PFSK-1 (cell line): ENCODE results near the gene OBI1.

ENCODE experiments used
- POLR2AphosphoS5 ChIP-seq: IDR thresholded peaks from 2 replicates; pipeline ENCODE4 v1.6.1; 2012; ENCODE audit warnings: low read depth, mild to moderate bottlenecking, control low read depth, low read length, moderate library complexity
- TAF1 ChIP-seq: IDR thresholded peaks from 2 replicates; pipeline ENCODE4 v1.6.1; 2012; ENCODE audit warnings: low read length, control low read depth, borderline replicate concordance; ENCODE audit not compliant: insufficient read depth
- TF ChIP-seq, protein P1 (sequence below), 2 experiments: IDR thresholded peaks; 2 replicates each; pipeline versions ENCODE4 v1.6.1 to v1.8.0; 2011 to 2012; ENCODE audit warnings: low read depth in 2 of 2, low read length in 2 of 2, control low read depth in 1 of 2, inconsistent platforms in 1 of 2, mild to moderate bottlenecking in 1 of 2, moderate library complexity in 1 of 2; ENCODE audit not compliant: insufficient read depth in 1 of 2

DNA sequence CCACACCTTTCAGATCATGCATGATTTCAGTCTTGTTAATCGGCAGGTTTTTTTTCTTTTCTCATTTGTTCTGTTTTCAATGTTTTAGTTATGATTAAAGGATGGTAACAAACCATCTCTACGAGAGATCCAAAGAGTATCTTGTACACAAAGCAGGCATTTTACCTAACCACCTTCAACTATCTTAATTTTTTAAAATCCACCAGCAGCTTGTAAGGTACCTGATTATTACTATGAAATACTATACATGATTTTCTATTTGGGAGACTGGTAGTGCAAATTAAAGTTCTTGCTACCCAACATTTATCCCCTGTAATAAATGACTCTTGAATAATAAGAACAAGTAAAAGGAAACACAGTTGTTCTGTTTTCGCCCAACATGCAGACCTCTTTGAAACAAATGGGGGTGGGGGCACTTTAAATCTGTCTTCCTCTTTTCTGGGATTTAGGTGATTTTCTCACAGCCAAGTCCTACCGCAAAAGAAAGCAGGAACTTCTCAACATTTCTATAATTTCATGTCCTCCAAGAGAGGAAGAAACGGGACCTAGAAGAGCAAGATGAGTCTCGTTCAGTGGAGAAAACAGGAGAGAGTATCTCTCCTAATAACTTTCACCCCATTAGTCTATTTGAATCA is 59.2 kb downstream of the OBI1 start:
- TF ChIP-seq POLR2AphosphoS5 = no peak
- TF ChIP-seq TAF1 = no peak
- TF ChIP-seq, protein P1, sequence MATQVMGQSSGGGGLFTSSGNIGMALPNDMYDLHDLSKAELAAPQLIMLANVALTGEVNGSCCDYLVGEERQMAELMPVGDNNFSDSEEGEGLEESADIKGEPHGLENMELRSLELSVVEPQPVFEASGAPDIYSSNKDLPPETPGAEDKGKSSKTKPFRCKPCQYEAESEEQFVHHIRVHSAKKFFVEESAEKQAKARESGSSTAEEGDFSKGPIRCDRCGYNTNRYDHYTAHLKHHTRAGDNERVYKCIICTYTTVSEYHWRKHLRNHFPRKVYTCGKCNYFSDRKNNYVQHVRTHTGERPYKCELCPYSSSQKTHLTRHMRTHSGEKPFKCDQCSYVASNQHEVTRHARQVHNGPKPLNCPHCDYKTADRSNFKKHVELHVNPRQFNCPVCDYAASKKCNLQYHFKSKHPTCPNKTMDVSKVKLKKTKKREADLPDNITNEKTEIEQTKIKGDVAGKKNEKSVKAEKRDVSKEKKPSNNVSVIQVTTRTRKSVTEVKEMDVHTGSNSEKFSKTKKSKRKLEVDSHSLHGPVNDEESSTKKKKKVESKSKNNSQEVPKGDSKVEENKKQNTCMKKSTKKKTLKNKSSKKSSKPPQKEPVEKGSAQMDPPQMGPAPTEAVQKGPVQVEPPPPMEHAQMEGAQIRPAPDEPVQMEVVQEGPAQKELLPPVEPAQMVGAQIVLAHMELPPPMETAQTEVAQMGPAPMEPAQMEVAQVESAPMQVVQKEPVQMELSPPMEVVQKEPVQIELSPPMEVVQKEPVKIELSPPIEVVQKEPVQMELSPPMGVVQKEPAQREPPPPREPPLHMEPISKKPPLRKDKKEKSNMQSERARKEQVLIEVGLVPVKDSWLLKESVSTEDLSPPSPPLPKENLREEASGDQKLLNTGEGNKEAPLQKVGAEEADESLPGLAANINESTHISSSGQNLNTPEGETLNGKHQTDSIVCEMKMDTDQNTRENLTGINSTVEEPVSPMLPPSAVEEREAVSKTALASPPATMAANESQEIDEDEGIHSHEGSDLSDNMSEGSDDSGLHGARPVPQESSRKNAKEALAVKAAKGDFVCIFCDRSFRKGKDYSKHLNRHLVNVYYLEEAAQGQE (IDR thresholded peaks at IDR 0.05; ENCODE audit: insufficient read depth in 1 of 2, low read depth in 2 of 2, low read length in 2 of 2) = no peak
